ENCODE data around the gene TENM4. TPM values are rescaled to one million over a fixed set of nuclear protein-coding genes. Genes with fewer than 3 reads are reported as not detected.

The TENM4 gene
- total RNA-seq, 1 experiment from 2014 or later, result 0.39 TPM

GRCh38 chr11:78688460-78688859 is 752.4 kb downstream of the TENM4 start:
- DNase-seq (ENCODE audit: low read depth, low spot score), result no peak
- POLR2A ChIA-PET, result no interaction called here

DNA sequence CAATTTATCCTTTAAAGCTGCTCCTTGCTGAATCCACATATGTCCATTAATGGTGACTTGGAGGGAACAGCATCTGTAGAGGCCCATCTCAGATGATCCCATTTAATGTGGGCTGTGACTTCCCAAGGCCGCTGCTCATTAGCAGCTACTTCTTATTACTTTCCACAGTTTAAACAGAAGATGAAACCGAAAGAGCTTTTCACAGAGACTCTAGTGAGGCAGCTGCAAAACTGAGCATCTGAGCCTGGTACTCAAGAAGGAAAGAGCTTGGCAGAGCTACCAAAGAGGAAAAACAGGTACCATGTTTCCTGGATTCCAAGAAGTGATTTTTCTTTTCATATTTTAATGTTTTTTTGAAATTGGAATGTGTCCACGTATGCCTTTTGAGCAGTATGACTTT is 755.7 kb downstream of the TENM4 start:
- Histone ChIP-seq H3K27me3 (ENCODE audit: control insufficient read depth, insufficient read depth, low read length) (no peaks in the 10 kb centered on the region; the same call in 1 of the 2 replicates), H3K9me3 (ENCODE audit: control insufficient read depth, insufficient read depth, low read depth, low read length) (no peaks in the 10 kb centered on the region), H3K27ac (ENCODE audit: low read length) (no peak overlapping the region), H3K4me3 (ENCODE audit: low read depth in 2 of 2, low read length in 2 of 2) (no peak overlapping the region), H3K36me3 (ENCODE audit: control insufficient read depth, insufficient read depth, low read length) (no peaks in the 10 kb centered on the region), H3K4me1 (ENCODE audit: control insufficient read depth, insufficient read depth, low read length) (no peaks in the 10 kb centered on the region)
- intact Hi-C loops (cut with micrococcal nuclease; ENCODE audit: unreplicated experiment), result no loop called here
- ChIA-PET CTCF (no interaction called here), POLR2A (no interaction called here)
- no peak for TF ChIP-seq SIN3A (IDR thresholded peaks at IDR 0.05; ENCODE audit: borderline replicate concordance, insufficient read depth, low read depth, low read length)
- TF ChIP-seq, protein P1, sequence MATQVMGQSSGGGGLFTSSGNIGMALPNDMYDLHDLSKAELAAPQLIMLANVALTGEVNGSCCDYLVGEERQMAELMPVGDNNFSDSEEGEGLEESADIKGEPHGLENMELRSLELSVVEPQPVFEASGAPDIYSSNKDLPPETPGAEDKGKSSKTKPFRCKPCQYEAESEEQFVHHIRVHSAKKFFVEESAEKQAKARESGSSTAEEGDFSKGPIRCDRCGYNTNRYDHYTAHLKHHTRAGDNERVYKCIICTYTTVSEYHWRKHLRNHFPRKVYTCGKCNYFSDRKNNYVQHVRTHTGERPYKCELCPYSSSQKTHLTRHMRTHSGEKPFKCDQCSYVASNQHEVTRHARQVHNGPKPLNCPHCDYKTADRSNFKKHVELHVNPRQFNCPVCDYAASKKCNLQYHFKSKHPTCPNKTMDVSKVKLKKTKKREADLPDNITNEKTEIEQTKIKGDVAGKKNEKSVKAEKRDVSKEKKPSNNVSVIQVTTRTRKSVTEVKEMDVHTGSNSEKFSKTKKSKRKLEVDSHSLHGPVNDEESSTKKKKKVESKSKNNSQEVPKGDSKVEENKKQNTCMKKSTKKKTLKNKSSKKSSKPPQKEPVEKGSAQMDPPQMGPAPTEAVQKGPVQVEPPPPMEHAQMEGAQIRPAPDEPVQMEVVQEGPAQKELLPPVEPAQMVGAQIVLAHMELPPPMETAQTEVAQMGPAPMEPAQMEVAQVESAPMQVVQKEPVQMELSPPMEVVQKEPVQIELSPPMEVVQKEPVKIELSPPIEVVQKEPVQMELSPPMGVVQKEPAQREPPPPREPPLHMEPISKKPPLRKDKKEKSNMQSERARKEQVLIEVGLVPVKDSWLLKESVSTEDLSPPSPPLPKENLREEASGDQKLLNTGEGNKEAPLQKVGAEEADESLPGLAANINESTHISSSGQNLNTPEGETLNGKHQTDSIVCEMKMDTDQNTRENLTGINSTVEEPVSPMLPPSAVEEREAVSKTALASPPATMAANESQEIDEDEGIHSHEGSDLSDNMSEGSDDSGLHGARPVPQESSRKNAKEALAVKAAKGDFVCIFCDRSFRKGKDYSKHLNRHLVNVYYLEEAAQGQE (IDR thresholded peaks at IDR 0.05; ENCODE audit: insufficient read depth in 1 of 2, low read depth in 2 of 2, low read length in 1 of 2), result no peak
- TF ChIP-seq POLR2AphosphoS5 (IDR thresholded peaks at IDR 0.05; ENCODE audit: low read depth, low read length), result no peak
- TF ChIP-seq TCF7L2 (IDR thresholded peaks at IDR 0.05; ENCODE audit: low read depth, low read length), result no peak
- TF ChIP-seq, protein P2, sequence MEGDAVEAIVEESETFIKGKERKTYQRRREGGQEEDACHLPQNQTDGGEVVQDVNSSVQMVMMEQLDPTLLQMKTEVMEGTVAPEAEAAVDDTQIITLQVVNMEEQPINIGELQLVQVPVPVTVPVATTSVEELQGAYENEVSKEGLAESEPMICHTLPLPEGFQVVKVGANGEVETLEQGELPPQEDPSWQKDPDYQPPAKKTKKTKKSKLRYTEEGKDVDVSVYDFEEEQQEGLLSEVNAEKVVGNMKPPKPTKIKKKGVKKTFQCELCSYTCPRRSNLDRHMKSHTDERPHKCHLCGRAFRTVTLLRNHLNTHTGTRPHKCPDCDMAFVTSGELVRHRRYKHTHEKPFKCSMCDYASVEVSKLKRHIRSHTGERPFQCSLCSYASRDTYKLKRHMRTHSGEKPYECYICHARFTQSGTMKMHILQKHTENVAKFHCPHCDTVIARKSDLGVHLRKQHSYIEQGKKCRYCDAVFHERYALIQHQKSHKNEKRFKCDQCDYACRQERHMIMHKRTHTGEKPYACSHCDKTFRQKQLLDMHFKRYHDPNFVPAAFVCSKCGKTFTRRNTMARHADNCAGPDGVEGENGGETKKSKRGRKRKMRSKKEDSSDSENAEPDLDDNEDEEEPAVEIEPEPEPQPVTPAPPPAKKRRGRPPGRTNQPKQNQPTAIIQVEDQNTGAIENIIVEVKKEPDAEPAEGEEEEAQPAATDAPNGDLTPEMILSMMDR (IDR thresholded peaks at IDR 0.05), result no peak
- in situ Hi-C loops (cut with HindIII; ENCODE audit: low pct_unique_long_range_greater_than_20kb, low sequenced_read_pairs), result no loop called here
- DNase-seq (ENCODE audit: low read depth, low spot score), result no peak
- BruUV-seq (replicated peaks), result no TSS peak
- ATAC-seq, result no peak

More at GRCh38 chr11:78688460-78688859, 752.4 kb downstream of the TENM4 start:
- H3K4me1 ChIP-seq (ENCODE audit: control insufficient read depth, insufficient read depth, low read length), result no peaks in the 10 kb centered on the region
- no TSS peak for BruUV-seq (replicated peaks)
- CTCF ChIA-PET, result no interaction called here
- H3K9me3 ChIP-seq (ENCODE audit: control insufficient read depth, insufficient read depth, low read depth, low read length), result no peaks in the 10 kb centered on the region
- no peaks in the 10 kb centered on the region; the same call in 1 of the 2 replicates for H3K27me3 ChIP-seq (ENCODE audit: control insufficient read depth, insufficient read depth, low read length)
- H3K36me3 ChIP-seq (ENCODE audit: control insufficient read depth, insufficient read depth, low read length), result no peaks in the 10 kb centered on the region
- TF ChIP-seq, protein P1 (IDR thresholded peaks at IDR 0.05; ENCODE audit: insufficient read depth in 1 of 2, low read depth in 2 of 2, low read length in 1 of 2), result no peak
- TF ChIP-seq, protein P2 (IDR thresholded peaks at IDR 0.05), result no peak
- no peak for TF ChIP-seq POLR2AphosphoS5 (IDR thresholded peaks at IDR 0.05; ENCODE audit: low read depth, low read length)
- TF ChIP-seq SIN3A (IDR thresholded peaks at IDR 0.05; ENCODE audit: borderline replicate concordance, insufficient read depth, low read depth, low read length), result no peak
- no peak for TF ChIP-seq TCF7L2 (IDR thresholded peaks at IDR 0.05; ENCODE audit: low read depth, low read length)
- in situ Hi-C loops (cut with HindIII; ENCODE audit: low pct_unique_long_range_greater_than_20kb, low sequenced_read_pairs), result no loop called here
- ATAC-seq, result no peak
- H3K4me3 ChIP-seq (ENCODE audit: low read depth in 2 of 2, low read length in 2 of 2), result no peak overlapping the region
- intact Hi-C loops (cut with micrococcal nuclease; ENCODE audit: unreplicated experiment), result no loop called here
- no peak overlapping the region for H3K27ac ChIP-seq (ENCODE audit: low read length)
